ENCODE results near the gene MIF4GD.
"Not testable (repeated sequence)": the region's sequence is repeated elsewhere in the genome, so short reads cannot be mapped to it uniquely, and the experiment has no call there.

Gene MIF4GD

GRCh38 chr17:75288359-75288758, 17.3 kb upstream of the MIF4GD start:
- DNase-seq (ENCODE audit: low read depth) = no peak

GRCh38 chr17:75287221-75287620, 16.2 kb upstream of the MIF4GD start:
- no peak for DNase-seq (ENCODE audit: low read depth)

- no peak for DNase-seq (ENCODE audit: low read depth)
These were observed 14.1 kb upstream of the MIF4GD start for GRCh38 chr17:75285123-75285522.

GRCh38 chr17:75280189-75280588, 9.2 kb upstream of the MIF4GD start:
- DNase-seq (ENCODE audit: low read depth) = not testable (repeated sequence)

GRCh38 chr17:75277664-75278071, 6.6 kb upstream of the MIF4GD start:
- no peak for DNase-seq (ENCODE audit: low read depth)

- DNase-seq (ENCODE audit: low read depth) = no peak
These were observed 3.1 kb upstream of the MIF4GD start for GRCh38 chr17:75273977-75274708.

GRCh38 chr17:75272848-75273184, 1.8 kb upstream of the MIF4GD start:
- no peak for DNase-seq (ENCODE audit: low read depth)

GRCh38 chr17:75271955-75272847, 1.2 kb upstream of the MIF4GD start:
- no peak for DNase-seq (ENCODE audit: low read depth)

- peak; percentile 80 for DNase-seq (ENCODE audit: low read depth)
These were observed 363 bp upstream of the MIF4GD start for GRCh38 chr17:75271233-75271954.

GRCh38 chr17:75270218-75270965, 639 bp downstream of the MIF4GD start:
- peak; percentile 32 for DNase-seq (ENCODE audit: low read depth)

GRCh38 chr17:75269844-75270217, 1.2 kb downstream of the MIF4GD start:
- no peak for DNase-seq (ENCODE audit: low read depth)

- no peak for DNase-seq (ENCODE audit: low read depth)
These were observed 3.4 kb downstream of the MIF4GD start for GRCh38 chr17:75267411-75268232.

GRCh38 chr17:75267153-75267410, 3.9 kb downstream of the MIF4GD start:
- no peak for DNase-seq (ENCODE audit: low read depth)

GRCh38 chr17:75266316-75267152, 4.5 kb downstream of the MIF4GD start:
- no peak for DNase-seq (ENCODE audit: low read depth)

- DNase-seq (ENCODE audit: low read depth) = no peak
These were observed 5.3 kb downstream of the MIF4GD start for GRCh38 chr17:75265614-75266315.

- no peak for DNase-seq (ENCODE audit: low read depth)
These were observed 8.0 kb downstream of the MIF4GD start for GRCh38 chr17:75263055-75263454.

- no peak for DNase-seq (ENCODE audit: low read depth)
These were observed 8.9 kb downstream of the MIF4GD start for GRCh38 chr17:75262112-75262606.

GRCh38 chr17:75261336-75262111, 9.5 kb downstream of the MIF4GD start, which contains the start of the genes GGA3 and MRPS7:
Gene GGA3 (minus strand): TSS chr17:75261606. CDS start chr17:75261587, 19 bp downstream.
Gene MRPS7 (plus strand): TSS chr17:75261879. CDS start chr17:75261901, 22 bp downstream.
- peak; percentile 97 for DNase-seq (ENCODE audit: low read depth)

Data from activated T-cell treated with anti-CD3 and anti-CD28 coated beads for 1 hour (primary cell).